ENCODE measurements around the gene EFHC1. TPM values are rescaled to one million over a fixed set of nuclear protein-coding genes. Genes with fewer than 3 reads are reported as not detected.

Gene EFHC1
- total RNA-seq, 4 donors from 2014 or later: 30.6 to 45.6 (median 37.7) TPM

DNA sequence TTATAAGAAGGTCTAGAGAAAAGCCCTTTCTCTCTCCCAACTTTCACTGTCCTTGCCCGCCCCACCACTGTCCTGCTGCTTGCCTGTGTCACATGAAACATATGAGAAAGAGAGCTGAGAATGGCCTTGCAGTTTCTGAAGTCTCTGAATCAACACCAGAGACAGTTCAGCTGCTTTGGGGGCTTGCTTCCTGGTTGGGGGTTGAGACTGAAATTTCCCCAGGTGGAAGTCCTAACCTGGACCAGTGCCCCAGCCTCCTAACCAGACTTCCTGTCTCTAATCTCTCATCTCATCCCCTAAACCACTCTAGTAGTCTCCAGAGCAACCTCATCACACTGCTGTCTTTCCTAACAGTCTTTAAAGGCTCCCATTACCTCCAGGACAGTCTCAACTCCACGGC is 146.1 kb downstream of the EFHC1 start:
- DNase-seq (ENCODE audit: low spot score in 2 of 2): no peak
- Histone ChIP-seq H3K9me3 (no peaks in the 10 kb centered on the region), H3K27me3 (no peaks in the 10 kb centered on the region), H3K27ac (peak overlapping the region in 3 of 4 donors; percentile 3 to 76 (median 67)), H3K4me3 (no peak overlapping the region), H3K4me1 (peaks cover 0 to 82% (median 32%) of the 10 kb centered on the region in 4 donors), H3K36me3 (no peaks in the 10 kb centered on the region)
- TF ChIP-seq POLR2A (IDR thresholded peaks at IDR 0.05) (no peak), EP300 (IDR thresholded peaks at IDR 0.05) (no peak), CTCF (IDR thresholded peaks at IDR 0.05) (no peak)
- 76 to 84% methylated on average over 2 of the region's 2 CpGs for WGBS, 2 donors

DNA sequence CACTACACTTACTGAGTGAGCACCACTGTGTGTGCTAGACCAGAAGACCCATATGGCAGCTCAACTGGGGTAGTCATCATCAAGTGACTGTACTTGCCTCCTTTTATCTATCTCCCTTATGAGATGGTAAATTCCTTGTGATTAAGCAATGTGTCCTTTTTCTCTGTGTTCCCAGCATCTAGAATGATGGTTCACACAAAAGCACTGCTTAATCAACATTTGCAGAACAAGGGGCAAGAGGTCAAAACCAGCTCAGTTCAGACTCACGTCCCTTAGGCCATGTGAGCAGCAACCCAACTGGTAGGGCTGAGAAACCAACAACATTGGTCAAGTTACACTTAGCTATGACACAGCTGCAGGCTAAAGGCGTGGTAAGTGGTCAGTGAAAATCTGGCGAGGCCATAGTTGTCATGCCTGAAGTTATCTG is 146.7 kb downstream of the EFHC1 start:
- Histone ChIP-seq H3K27ac (peak overlapping the region in 3 of 4 donors; percentile 3 to 76 (median 67)), H3K4me1 (peaks cover 0 to 88% (median 34%) of the 10 kb centered on the region in 4 donors), H3K4me3 (no peak overlapping the region), H3K9me3 (no peaks in the 10 kb centered on the region), H3K36me3 (no peaks in the 10 kb centered on the region), H3K27me3 (no peaks in the 10 kb centered on the region)
- peak in 1 of 2 donors; percentile 75 for TF ChIP-seq EP300 (IDR thresholded peaks at IDR 0.05)
- TF ChIP-seq CTCF (IDR thresholded peaks at IDR 0.05): no peak
- WGBS, 2 donors: 49 to 56% methylated on average over 3 of the region's 3 CpGs
- peak in 1 of 2 donors; percentile 49 for DNase-seq (ENCODE audit: low spot score in 2 of 2)

DNA sequence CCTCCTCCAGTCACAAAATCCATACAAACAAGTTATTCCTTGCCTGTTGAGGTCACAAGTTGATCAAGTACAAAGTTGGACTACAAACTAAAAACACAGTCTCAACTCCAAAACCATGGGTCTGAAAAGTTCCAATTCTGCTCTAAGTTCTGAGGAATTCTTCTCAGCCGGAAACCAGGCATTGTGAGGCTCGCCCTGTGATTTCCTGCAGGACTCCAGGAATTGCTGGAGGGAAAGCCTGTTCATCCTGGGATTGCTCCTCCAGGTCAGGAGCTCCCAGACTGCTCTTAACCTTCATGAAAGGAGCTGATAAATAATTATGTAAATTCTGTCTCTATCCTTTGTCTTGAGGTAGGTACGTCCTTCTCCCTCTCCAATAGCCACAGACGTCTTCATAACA is 148.2 kb downstream of the EFHC1 start:
- peak overlapping the region in 3 of 4 donors; percentile 30 to 67 (median 66) for H3K27ac ChIP-seq
- no peak for DNase-seq (ENCODE audit: low spot score in 2 of 2)
- no peak overlapping the region for H3K4me3 ChIP-seq
- WGBS, 2 donors: 59 to 70% methylated on average over 4 of the region's 4 CpGs
- no peaks in the 10 kb centered on the region for H3K27me3 ChIP-seq
- H3K9me3 ChIP-seq: no peaks in the 10 kb centered on the region
- H3K36me3 ChIP-seq: no peaks in the 10 kb centered on the region
- H3K4me1 ChIP-seq: peaks cover 0 to 91% (median 40%) of the 10 kb centered on the region in 4 donors
- TF ChIP-seq POLR2A (IDR thresholded peaks at IDR 0.05) (no peak), EP300 (IDR thresholded peaks at IDR 0.05) (peak in 1 of 2 donors; percentile 29)

- Histone ChIP-seq H3K9me3 (no peaks in the 10 kb centered on the region), H3K4me3 (no peak overlapping the region), H3K27me3 (no peaks in the 10 kb centered on the region), H3K4me1 (peaks cover 0 to 99% (median 59%) of the 10 kb centered on the region in 4 donors), H3K36me3 (no peaks in the 10 kb centered on the region), H3K27ac (peak overlapping the region in 3 of 4 donors; percentile 23 to 53 (median 40))
- no peak for DNase-seq (ENCODE audit: low spot score in 2 of 2)
- TF ChIP-seq POLR2A (IDR thresholded peaks at IDR 0.05): no peak
- TF ChIP-seq CTCF (IDR thresholded peaks at IDR 0.05): no peak
- WGBS, 2 donors: 25 to 55% methylated on average over 8 of the region's 8 CpGs
Measured at GRCh38 chr6:52570291-52570700, 150.2 kb downstream of the EFHC1 start.

- TF ChIP-seq CTCF (IDR thresholded peaks at IDR 0.05) (no peak), POLR2A (IDR thresholded peaks at IDR 0.05) (no peak), EP300 (IDR thresholded peaks at IDR 0.05) (no peak)
- WGBS, 2 donors: 60 to 67% methylated on average over 10 of the region's 10 CpGs
- Histone ChIP-seq H3K27me3 (no peaks in the 10 kb centered on the region), H3K36me3 (no peaks in the 10 kb centered on the region), H3K9me3 (no peaks in the 10 kb centered on the region), H3K27ac (peak overlapping the region in 3 of 4 donors; percentile 23 to 53 (median 40)), H3K4me1 (peaks cover 0 to 97% (median 60%) of the 10 kb centered on the region in 4 donors), H3K4me3 (no peak overlapping the region)
- DNase-seq (ENCODE audit: low spot score in 2 of 2): no peak
Measured at GRCh38 chr6:52571099-52571755, 151.1 kb downstream of the EFHC1 start.
